Stimulated activated CD4-positive, alpha-beta T cell treated with anti-CD3 and anti-CD28 coated beads, Interleukin-4, amount 100 ng/mL, for 4 hours (primary cell): ENCODE data around the gene TMEM259.
"Not testable (repeated sequence)": the region's sequence is repeated elsewhere in the genome, so short reads cannot be mapped to it uniquely, and the experiment has no call there.

Experiments used
- DNase-seq, 2 experiments: peaks; one replicate each; pipeline ENCODE4 v3.0.0-alpha.2; 2020

Gene TMEM259

DNA sequence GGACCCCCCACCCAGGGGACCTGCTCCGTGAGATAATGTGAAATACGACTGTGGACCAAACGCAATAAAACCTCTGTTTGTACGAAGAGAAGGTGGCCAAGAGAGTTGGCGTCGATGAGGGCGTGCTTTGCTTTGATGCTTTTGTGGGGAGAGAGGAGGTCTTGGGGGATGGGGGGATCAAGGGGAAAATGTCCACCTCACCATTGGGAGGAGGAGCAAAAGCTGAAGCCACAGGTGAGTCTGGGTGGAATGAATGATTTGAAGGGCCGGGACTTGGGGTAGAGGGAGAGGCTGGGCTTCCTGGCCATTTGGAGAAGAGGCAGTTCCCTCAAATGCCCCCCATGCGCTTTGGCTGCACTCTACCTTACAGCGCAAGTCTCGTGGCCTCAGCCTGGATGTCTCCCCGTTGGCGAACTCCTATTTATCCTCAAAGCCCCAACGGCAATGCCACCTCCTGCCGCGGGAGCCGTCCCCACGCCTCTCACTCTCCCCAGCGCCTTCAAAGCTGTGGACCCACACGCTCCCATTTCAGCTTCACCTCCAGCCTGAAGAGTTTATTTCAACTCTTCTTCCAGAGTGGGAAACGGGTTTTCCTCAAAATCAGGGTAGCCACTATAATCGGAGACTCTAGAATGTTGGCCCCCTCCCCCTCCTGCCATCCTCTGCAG, 18.2 kb upstream of the TMEM259 start:
- no peak for DNase-seq

GRCh38 chr19:1037621-1038064, 16.7 kb upstream of the TMEM259 start:
- DNase-seq, result no peak

GRCh38 chr19:1035998-1036621, 15.2 kb upstream of the TMEM259 start:
- no peak for DNase-seq

GRCh38 chr19:1032264-1032867, 11.4 kb upstream of the TMEM259 start:
- no peak for DNase-seq

DNA sequence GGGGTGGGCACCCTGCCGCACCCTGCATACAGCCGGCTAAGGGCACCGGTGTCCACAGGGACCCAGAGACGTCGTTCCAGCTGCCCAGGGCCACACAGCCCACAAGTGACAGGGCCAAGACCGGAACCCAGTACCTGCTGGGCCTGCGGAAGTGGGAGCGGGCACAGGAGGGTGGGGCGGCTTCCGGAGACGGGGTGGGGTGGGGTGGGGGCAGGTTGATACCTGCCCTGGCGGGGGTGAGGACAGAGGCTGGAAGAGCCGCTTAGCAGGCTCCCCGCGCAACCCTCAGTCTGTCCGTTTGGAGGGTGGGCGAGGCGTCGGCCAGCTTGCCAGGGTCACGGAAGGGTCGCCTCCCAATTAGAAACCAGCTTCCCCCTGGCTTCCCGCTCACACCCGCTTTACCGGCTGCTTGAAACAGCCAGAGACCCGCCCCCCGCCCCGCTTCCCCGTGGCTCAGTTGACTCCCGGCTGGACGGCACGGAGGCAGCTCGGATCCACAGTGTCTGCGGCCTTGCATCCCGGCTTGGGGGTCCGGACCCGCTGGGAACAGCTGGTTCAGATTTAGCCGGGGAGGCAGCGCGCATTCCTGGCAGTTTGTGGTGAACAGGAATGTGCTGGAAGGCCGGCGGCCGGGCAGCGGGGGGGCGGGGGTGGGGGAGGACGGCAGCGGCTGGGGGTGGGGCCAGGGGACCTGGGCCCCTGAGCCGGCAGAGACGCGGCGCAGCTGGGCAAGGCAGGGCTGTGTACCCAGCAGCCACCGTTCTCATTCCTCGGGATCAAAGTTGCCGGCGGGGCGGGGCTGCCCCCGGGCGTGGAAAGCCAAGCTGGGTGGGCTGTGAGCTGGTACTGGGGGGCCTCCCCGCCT, 7.4 kb upstream of the TMEM259 start:
- DNase-seq, result peak; percentile 39 to 48

DNA sequence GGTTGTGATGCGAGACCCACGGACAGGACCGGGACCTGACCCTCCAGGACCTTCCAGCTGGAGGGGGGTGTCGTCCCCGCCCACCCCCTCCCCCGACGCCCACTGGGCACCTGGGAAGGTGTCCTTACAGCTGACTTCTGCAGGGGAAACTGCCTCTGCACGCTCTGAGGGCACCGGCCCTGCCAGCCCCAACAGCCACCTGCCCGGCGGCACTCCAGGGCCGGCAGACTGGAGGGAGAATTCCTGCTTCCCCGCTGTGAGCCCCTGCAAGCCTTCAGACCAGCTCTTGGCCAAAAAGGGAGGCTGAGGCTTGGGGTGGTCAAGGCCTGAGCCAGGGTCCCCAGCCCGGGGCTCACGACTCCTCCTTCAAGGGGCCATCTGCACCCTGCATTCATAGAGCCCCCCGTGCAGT, 6.7 kb upstream of the TMEM259 start:
- DNase-seq, result no peak

- DNase-seq, result no peak
These were observed 6.1 kb upstream of the TMEM259 start for GRCh38 chr19:1026783-1027649.

GRCh38 chr19:1025960-1026782, 5.2 kb upstream of the TMEM259 start, which contains the start of gene CNN2:
Gene CNN2 (plus strand): TSS chr19:1026608. CDS start chr19:1026662, 54 bp downstream.
- DNase-seq, result peak; percentile 55 to 65

GRCh38 chr19:1025080-1025479, 4.2 kb upstream of the TMEM259 start:
- DNase-seq, result not testable (repeated sequence)

- not testable (repeated sequence) for DNase-seq
These were observed 2.9 kb upstream of the TMEM259 start for GRCh38 chr19:1023883-1024188.

GRCh38 chr19:1019980-1020867, 699 bp downstream of the TMEM259 start:
- DNase-seq, result no peak

DNA sequence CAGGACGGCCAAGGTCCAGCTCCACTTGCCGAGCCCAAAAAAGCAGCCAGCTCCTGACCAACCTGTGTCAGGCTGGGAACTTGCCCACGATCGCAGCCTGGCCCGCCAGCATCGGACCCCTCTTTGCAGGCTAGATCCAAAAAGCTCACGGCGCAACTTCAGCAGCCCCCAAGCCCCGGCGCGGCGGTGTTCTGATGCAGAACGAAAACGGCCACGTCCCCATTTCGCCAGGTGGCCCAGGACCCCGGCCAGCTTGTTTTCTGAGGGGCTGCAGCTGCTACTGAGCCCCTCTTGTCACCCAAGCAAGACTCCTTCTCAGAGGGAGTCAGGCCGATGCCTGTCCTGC, 1.3 kb downstream of the TMEM259 start:
- DNase-seq, result no peak

GRCh38 chr19:1018932-1019615, 1.8 kb downstream of the TMEM259 start:
- DNase-seq, result no peak

DNA sequence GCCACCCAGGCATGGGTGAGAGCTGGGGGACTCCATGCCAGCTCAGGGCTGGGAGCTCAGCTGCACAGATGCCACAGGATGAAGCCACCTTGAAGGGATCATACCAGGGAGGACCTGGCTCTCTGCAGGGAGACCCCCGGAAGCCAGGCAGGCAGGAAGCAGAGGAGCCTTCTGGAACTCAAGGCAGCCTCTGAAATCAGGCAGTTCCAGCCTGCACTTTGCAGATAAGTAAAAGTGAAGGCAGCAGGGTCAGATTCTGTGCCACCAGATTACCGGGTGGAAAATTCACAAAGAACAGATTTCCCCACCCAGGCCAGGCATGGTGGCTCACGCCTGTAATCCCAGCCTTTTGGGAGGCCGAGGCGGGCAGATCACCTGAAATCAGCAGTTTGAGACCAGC, 2.5 kb downstream of the TMEM259 start:
- DNase-seq, result no peak

DNA sequence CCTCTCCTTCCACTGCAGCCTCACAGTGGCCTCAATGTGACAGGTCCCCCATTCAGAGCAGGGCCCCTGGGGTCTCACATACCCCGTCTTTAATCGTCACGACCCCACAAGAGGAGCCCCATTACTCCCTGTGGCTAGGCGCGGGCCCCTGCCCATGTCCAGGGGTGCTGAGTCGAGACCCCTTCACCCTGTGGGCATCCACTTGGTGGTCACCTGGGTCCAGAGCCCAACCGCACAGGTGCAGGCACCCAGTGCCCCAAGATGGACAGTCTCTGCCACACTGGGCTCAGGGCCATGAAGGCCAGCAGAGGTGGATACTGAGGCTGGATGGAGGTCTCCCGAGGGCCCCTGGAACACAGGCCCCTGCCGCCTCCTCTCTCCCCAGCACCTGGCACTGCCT, 3.0 kb downstream of the TMEM259 start:
- no peak for DNase-seq

DNA sequence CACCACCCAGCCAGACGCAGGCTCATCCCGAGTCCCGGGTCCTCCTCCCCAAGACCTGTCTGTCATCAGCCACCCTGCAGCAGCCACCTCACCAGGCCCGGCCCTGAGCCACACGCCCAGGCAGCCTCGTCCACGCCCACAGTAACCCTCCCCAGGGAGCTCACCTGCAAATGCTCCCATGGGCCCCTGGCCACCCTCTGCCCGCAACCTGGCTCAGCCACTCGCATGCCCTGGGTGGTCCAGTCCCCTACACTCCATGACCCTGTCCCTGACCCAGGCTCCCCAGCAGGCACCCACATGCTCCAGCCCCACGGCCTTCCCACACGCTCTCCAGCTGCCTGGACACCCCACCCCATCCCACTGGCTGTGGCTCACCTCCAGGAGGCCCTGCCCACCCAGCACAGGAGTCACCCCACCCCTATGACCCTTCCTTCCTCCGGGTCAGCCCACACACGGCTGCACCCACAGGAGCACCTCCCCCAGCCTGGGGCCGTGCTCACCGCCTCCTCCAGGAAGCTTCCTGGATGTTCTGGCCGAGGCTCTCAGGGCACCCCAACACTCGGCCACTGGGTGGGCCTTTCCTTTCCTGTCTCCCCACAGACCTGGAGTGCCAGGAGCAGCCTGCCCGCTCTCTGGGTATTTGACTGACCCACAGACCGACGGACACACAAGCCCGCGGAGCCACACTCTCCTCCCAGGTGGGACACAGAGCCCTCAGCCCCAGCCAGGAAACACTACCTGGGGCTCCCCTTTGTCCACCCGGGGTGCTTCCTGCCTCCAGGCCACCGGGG, 3.6 kb downstream of the TMEM259 start:
- DNase-seq, result no peak

DNA sequence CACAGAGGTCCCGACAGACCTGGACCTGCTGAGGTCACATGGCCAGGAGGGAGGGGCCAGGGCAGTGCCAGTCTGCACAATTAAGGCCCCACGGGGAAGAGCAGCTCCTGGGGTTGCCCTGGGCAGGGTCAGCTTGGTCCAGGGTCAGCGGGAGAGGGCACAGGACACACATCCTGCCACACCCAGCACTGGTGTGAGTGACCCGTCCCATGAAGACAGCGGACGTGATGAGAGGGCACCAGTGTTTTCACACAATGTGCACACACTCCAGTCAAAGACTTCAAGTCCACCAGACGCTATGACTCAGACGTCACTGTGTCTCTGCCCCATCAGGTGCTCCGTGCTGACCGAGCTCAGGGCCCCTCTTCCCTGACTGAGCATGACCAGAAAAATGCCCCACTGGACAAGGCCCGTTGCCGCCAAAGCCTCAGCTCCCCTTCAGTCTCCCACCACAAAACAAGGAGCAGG, 4.2 kb downstream of the TMEM259 start:
- no peak for DNase-seq

DNA sequence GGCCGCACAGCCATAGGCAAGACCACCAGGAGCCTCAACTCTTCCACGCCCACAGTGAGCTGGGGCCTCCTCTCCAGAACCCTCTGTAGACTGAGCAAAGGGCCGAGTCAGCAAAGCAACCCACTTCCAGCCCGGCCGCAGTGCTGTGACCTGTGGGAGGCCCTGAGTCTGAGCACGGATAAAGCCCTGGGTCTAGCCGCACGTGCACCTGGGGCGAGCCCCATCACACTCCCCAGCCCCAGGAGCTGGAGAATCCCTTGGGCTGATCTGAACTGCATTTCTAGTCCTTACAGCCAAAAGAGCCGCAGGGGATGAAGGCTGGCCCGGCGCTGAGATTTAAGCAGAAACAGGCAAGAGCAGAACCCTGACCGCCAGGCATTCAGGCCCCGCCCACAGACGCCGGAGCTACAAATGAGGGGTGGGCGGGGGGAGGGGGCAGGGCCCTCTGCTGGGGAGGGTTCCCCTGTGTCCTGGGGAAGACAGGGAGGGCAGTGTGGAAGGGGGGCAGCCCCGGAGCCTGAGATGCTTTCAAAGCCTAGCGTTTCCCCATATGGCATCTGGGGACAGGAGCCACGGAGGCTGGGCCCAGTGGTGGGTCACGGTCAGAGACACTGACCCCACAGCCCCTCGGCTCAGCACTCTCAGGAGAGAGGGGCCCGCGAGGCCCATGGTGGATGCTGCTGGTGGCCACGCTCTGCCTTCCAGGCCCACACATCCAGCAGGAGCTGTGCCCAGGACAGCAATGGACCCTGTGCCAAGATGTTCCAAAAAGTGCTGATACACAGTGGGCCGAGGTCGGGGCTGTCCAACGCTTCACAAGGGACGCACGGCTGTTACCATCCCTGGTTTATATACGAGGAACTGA, 4.9 kb downstream of the TMEM259 start:
- DNase-seq, result no peak
